Activated B cell treated with CpG ODN at 0.5 μM for 24 hours (primary cell): ENCODE data around the gene ERC2. TPM values are rescaled to one million over a fixed set of nuclear protein-coding genes. Genes with fewer than 3 reads are reported as not detected.

ENCODE experiments used
- ATAC-seq: fragments of 200-7000 bp; cut with Tn5 transposase; one replicate; pipeline ENCODE4 v1.10.0; 2021; ENCODE audit warnings: low read depth, mild to moderate bottlenecking, moderate library complexity
- CTCF ChIA-PET: fragments of 350-600 bp; sonication (Branson Sonifier 250); formaldehyde crosslinking; loops from one replicate; lab custom pipeline; 2021; ENCODE audit warnings: antibody characterized with exemption; lab: Charles Lee
- POLR2A ChIA-PET: fragments of 350-600 bp; sonication (Branson Sonifier 250); formaldehyde crosslinking; loops from one replicate; lab custom pipeline; 2021; ENCODE audit warnings: antibody characterized with exemption; lab: Charles Lee
- DNase-seq: peaks from one replicate; pipeline ENCODE4 v3.0.0; 2022
- H3K27ac Mint-ChIP-seq: one replicate; pipeline ENCODE4 v1.8.0; 2020; ENCODE audit warnings: mixed read lengths
- H3K27me3 Mint-ChIP-seq: one replicate; pipeline ENCODE4 v1.8.0; 2021; ENCODE audit warnings: mixed read lengths
- H3K36me3 Mint-ChIP-seq: one replicate; pipeline ENCODE4 v1.8.0; 2021; ENCODE audit warnings: low read depth, mixed read lengths
- H3K4me1 Mint-ChIP-seq: one replicate; pipeline ENCODE4 v1.8.0; 2021; ENCODE audit warnings: mixed read lengths
- H3K4me3 Mint-ChIP-seq: one replicate; pipeline ENCODE4 v1.8.0; 2020; ENCODE audit warnings: mild to moderate bottlenecking, mixed read lengths
- H3K9me3 Mint-ChIP-seq: one replicate; pipeline ENCODE4 v1.8.0; 2020; ENCODE audit warnings: mixed read lengths
- intact Hi-C: fragments of 100-400 bp; cut with micrococcal nuclease; formaldehyde crosslinking; loops from one replicate; pipeline ENCODE4 v1.15.1; 2024
- total RNA-seq: library from RNA; stranded (reverse); gene quantifications from 2 replicates; pipeline ENCODE4 v1.2.3, GENCODE V29; 2022
- TF ChIP-seq, protein P1 (sequence below): fragments of 200-600 bp; IDR thresholded peaks from one replicate; pipeline ENCODE4 v1.8.0; 2022; ENCODE audit warnings: antibody characterized with exemption, mild to moderate bottlenecking

ERC2 gene
- total RNA-seq, 1 donor from 2014 or later, result not detected

DNA sequence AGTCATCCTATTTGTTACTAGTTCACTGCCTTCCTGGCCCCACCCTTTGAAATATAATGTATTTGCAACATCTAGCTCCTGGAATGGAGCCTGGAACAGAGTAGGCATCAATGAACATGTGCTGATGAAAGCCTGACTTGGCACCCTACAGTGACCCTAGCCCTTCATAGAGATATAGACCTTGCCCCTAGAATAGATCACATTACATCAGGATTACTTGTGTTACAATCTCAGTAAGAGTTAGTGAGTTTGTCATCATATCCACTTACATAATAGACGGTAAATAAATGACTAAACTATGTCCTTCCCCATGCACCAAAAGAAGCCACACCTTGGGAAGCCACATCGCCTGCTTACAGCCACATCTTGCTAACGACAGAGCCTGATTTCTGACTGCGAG, 870.6 kb downstream of the ERC2 start:
- Mint-ChIP-seq H3K27me3 (peaks cover 4% of the 10 kb centered on the region), H3K4me3 (no peak overlapping the region), H3K4me1 (no peaks in the 10 kb centered on the region), H3K27ac (no peak overlapping the region), H3K36me3 (no peaks in the 10 kb centered on the region), H3K9me3 (no peaks in the 10 kb centered on the region)
- intact Hi-C loops, result no loop called here
- ChIA-PET CTCF (no interaction called here), POLR2A (no interaction called here)
- TF ChIP-seq, protein P1, sequence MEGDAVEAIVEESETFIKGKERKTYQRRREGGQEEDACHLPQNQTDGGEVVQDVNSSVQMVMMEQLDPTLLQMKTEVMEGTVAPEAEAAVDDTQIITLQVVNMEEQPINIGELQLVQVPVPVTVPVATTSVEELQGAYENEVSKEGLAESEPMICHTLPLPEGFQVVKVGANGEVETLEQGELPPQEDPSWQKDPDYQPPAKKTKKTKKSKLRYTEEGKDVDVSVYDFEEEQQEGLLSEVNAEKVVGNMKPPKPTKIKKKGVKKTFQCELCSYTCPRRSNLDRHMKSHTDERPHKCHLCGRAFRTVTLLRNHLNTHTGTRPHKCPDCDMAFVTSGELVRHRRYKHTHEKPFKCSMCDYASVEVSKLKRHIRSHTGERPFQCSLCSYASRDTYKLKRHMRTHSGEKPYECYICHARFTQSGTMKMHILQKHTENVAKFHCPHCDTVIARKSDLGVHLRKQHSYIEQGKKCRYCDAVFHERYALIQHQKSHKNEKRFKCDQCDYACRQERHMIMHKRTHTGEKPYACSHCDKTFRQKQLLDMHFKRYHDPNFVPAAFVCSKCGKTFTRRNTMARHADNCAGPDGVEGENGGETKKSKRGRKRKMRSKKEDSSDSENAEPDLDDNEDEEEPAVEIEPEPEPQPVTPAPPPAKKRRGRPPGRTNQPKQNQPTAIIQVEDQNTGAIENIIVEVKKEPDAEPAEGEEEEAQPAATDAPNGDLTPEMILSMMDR, result no peak
- ATAC-seq (no peak), DNase-seq (no peak)

DNA sequence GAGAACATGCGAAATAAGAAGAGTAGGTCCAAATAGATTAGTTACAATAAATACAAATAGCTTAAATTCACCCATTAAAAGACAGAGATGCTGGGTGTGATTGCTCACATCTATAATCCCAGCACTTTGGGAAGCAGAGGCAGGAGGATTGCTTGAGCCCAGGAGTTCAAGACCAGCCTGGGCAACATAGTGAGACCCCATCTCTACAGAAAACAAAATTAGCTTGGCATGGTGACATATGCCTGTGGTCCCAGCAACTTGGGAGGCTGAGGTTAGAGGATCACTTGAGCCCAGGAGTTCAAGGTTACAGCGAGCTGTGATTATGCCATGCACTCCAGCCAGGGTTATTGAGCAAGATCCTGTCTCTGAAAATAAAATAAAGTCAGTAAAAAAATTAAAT, 872.1 kb downstream of the ERC2 start:
- intact Hi-C loops, result no loop called here
- TF ChIP-seq, protein P1, result no peak
- ChIA-PET POLR2A (no interaction called here), CTCF (no interaction called here)
- H3K9me3 Mint-ChIP-seq, result no peaks in the 10 kb centered on the region
- no peak for DNase-seq
- H3K27ac Mint-ChIP-seq, result no peak overlapping the region
- H3K4me3 Mint-ChIP-seq, result no peak overlapping the region
- H3K4me1 Mint-ChIP-seq, result no peaks in the 10 kb centered on the region
- no peak for ATAC-seq
- H3K36me3 Mint-ChIP-seq, result no peaks in the 10 kb centered on the region
- H3K27me3 Mint-ChIP-seq, result peaks cover 4% of the 10 kb centered on the region

DNA sequence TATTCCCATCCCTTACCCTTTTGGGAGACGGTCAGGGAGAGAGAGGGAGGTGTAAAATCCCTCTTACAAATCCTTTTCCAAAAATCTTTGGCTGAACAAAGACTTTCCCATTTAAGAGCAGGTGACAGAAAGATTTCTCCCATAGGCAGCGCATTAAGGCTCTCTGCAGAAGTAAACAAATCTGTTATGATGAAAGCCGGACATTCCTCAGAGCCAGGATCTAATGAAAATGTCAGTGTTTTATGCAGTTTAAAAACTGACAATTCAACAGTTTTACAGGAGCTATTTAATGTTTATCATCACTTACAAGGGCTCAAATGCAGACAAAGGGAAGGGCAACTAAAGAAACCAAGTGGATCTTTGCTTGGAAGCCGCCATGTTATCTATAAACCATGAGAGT, 872.8 kb downstream of the ERC2 start:
- TF ChIP-seq, protein P1, result no peak
- Mint-ChIP-seq H3K9me3 (no peaks in the 10 kb centered on the region), H3K4me3 (no peak overlapping the region), H3K4me1 (no peaks in the 10 kb centered on the region), H3K36me3 (no peaks in the 10 kb centered on the region), H3K27ac (no peak overlapping the region), H3K27me3 (no peaks in the 10 kb centered on the region)
- ATAC-seq, result no peak
- intact Hi-C loops, result no loop called here
- POLR2A ChIA-PET, result no interaction called here
- no peak for DNase-seq
- CTCF ChIA-PET, result no interaction called here

DNA sequence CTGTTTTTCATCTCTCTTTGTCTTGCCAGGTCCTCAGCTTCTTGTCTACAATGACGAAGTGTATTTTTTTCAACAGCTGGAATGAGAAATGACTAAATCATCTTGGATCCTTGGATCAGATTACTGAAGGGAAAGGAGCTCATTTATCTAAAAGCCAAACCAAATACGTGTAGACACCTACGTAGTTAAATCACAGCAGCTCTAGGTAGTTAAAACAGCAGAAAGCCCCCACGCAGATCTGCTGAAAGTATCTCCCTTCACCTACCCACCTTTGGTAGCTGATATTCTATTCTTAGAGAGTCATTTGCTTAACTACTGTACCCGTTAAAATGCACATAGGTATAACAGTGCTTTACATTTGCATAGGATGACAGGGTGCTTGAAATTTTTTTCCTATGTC, 875.7 kb downstream of the ERC2 start:
- TF ChIP-seq, protein P1, result no peak
- Mint-ChIP-seq H3K27ac (no peak overlapping the region), H3K9me3 (no peaks in the 10 kb centered on the region), H3K4me1 (no peaks in the 10 kb centered on the region), H3K27me3 (no peaks in the 10 kb centered on the region), H3K4me3 (no peak overlapping the region), H3K36me3 (no peaks in the 10 kb centered on the region)
- DNase-seq, result no peak
- intact Hi-C loops, result no loop called here
- CTCF ChIA-PET, result no interaction called here
- no peak for ATAC-seq
- POLR2A ChIA-PET, result no interaction called here

DNA sequence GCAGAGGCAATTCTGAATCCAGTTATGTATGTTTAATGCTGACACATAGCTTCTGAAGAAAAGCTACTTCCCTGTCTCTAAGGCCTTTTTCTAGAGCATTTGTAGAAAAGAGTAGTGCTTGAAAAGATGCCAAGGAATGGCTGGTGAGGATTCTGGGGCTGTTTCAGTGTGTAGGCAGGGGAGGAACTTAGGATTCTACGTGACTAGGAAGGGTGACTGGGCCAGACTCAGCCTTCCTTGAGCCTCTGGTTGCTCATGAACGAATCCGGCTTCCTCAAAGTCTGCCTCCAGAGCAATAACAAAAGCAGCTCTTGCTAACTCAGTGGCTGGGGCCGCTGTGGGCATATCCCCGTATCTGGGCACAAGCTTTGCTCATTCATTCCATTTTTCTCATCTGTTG, 876.4 kb downstream of the ERC2 start:
- DNase-seq (no peak), ATAC-seq (no peak)
- no peak overlapping the region for H3K27ac Mint-ChIP-seq
- TF ChIP-seq, protein P1, result no peak
- H3K36me3 Mint-ChIP-seq, result no peaks in the 10 kb centered on the region
- intact Hi-C loops, result no loop called here
- no peak overlapping the region for H3K4me3 Mint-ChIP-seq
- no peaks in the 10 kb centered on the region for H3K4me1 Mint-ChIP-seq
- no peaks in the 10 kb centered on the region for H3K27me3 Mint-ChIP-seq
- POLR2A ChIA-PET, result no interaction called here
- CTCF ChIA-PET, result no interaction called here
- no peaks in the 10 kb centered on the region for H3K9me3 Mint-ChIP-seq
